ENCODE data around the gene IL10RA.

The IL10RA gene

GRCh38 chr11:118048472-118049370, 62.5 kb downstream of the IL10RA start:
- DNase-seq, result no peak

- no peak for DNase-seq
Observed at GRCh38 chr11:118049771-118050170, 63.6 kb downstream of the IL10RA start.

DNA sequence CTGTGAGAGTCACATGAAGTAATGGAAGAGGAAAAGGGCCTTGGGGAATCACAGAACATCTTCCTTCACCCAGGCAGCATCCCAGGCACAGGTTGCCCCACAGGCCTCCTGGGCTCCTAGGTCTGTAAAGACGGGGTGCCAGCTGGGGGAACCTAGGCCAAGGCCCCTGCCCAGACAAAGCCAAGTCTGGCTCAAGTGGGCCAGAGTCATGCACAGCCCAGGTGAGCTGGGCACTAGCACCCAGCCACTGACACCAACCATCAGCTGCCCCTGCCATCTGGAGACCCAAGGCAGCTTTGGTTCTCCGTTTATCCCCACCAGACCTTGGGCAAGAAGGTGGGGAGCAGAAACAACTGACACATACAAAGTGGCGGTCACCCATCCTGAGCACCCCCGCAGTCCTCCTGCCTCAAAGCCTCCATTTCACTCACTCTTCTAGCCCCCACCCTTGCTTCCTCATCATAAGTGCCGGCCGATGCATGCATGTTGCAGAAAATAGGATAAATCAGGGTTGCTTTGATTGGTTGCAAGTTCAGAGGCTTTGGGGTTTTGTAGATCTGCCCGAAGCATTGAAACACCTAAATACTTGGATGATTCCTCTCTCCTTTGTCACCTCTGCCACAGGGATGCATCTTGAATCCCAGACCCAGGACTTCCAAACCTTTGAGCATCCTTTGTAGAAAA, 64.2 kb downstream of the IL10RA start:
- no peak for DNase-seq

Measured in cortex of kidney (tissue), 1 donor.